GM21381 (cell line): ENCODE results near the gene FAT4.

ENCODE experiments used
- ATAC-seq: cut with Tn5 transposase; IDR thresholded peaks from one replicate; pipeline ENCODE4 v1.9.1; 2021; ENCODE audit warnings: mild to moderate bottlenecking, moderate library complexity; ENCODE audit not compliant: unreplicated experiment

FAT4 gene

DNA sequence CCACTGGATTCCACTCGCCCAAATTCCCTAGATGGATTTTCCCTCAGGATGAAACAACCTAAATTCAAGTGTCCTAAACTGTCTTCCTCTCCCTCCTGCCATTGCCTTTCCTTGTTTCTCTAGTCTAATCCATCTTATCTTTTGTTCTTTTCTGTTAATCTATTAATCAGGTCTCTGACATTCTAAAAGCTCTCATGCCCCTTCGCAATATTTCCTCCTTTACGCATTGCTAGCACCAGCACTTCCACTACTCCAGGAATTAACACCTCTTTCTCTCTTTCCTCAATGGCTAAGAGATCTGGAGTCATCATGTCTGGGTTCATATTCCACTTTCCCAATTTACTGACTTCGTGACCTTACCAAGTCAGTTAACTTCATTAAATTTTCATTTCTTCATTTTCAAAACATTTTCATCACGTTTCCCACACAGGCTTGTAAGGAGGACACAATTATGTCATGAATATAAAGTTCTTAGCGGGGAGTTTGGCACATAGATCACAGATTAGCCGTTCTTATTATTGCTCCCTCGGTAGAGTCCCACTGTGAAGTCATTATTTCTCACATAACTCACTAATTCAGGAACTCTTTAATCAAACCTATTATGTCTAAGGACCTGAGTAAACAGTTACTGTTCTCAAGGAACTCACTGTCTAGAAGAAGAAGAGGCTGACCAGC lies 45.3 kb downstream of the FAT4 start:
- no peak for ATAC-seq

GRCh38 chr4:125360727-125361126 lies 46.0 kb downstream of the FAT4 start:
- ATAC-seq, result no peak
